Spleen (tissue), 11 donors: ENCODE data around the gene CRHR2. TPM values are rescaled to one million over a fixed set of nuclear protein-coding genes. Genes with fewer than 3 reads are reported as not detected.

Experiments
- DNase-seq: peaks from one replicate; pipeline ENCODE4 v3.0.0-alpha.2; 2020
- H3K27ac ChIP-seq, 8 donors: fragments of 200-600 bp; sonication (generic) in 7 of 8; 1 replicate in 4 of 8; 2 replicates in 4 of 8; pipeline versions ENCODE4 v1.5.0 to v1.8.0; 2016 to 2021; ENCODE audit warnings: inconsistent platforms in 4 of 8, mild to moderate bottlenecking in 4 of 8, moderate library complexity in 1 of 8
- H3K27me3 ChIP-seq, 7 donors: fragments of 200-600 bp; sonication (generic) in 6 of 7; replicated peaks in 1 of 7; 1 replicate in 4 of 7; 2 replicates in 3 of 7; pipeline versions ENCODE4 v1.5.0 to v1.8.0; 2016 to 2021; ENCODE audit warnings: inconsistent platforms in 3 of 7, mild to moderate bottlenecking in 1 of 7
- H3K36me3 ChIP-seq, 6 donors: fragments of 200-600 bp; sonication (generic) in 5 of 6; 1 replicate in 4 of 6; 2 replicates in 2 of 6; pipeline versions ENCODE4 v1.5.0 to v1.8.0; 2016 to 2021; ENCODE audit warnings: inconsistent platforms in 2 of 6
- H3K4me1 ChIP-seq, 6 donors: fragments of 200-600 bp; sonication (generic) in 5 of 6; 1 replicate in 3 of 6; 2 replicates in 3 of 6; pipeline versions ENCODE4 v1.5.0 to v1.8.0; 2016 to 2021; ENCODE audit warnings: inconsistent platforms in 3 of 6
- H3K4me3 ChIP-seq, 8 donors: fragments of 200-600 bp; sonication (generic) in 7 of 8; 1 replicate in 4 of 8; 2 replicates in 4 of 8; pipeline versions ENCODE4 v1.5.0 to v1.8.0; 2016 to 2021; ENCODE audit warnings: inconsistent platforms in 4 of 8, mild to moderate bottlenecking in 4 of 8, moderate library complexity in 2 of 8
- H3K9me3 ChIP-seq, 8 donors: fragments of 200-600 bp; sonication (generic) in 7 of 8; 1 replicate in 4 of 8; 2 replicates in 4 of 8; pipeline versions ENCODE4 v1.5.0 to v1.8.0; 2016 to 2021; ENCODE audit warnings: inconsistent platforms in 4 of 8
- CTCF ChIP-seq, 11 experiments: fragments of 200-600 bp in 7 of 11; fragments of 450-650 bp in 4 of 11; sonication (generic) in 4 of 11; IDR thresholded peaks in 8 of 11; conservative IDR thresholded peaks in 3 of 11; 1 replicate in 7 of 11; 2 replicates in 4 of 11; pipeline versions ENCODE4 v1.4.0 to v1.8.0; 2016 to 2021; ENCODE audit warnings: antibody characterized with exemption in 11 of 11, inconsistent platforms in 4 of 11, mild to moderate bottlenecking in 1 of 11
- POLR2A ChIP-seq, 3 donors: fragments of 450-650 bp; IDR thresholded peaks; one replicate each; pipeline ENCODE4 v1.5.1; 2017; ENCODE audit warnings: antibody characterized with exemption in 3 of 3, mild to moderate bottlenecking in 1 of 3
- POLR2AphosphoS5 ChIP-seq, 3 donors: sonication (generic); formaldehyde crosslinking; IDR thresholded peaks; one replicate each; pipeline ENCODE4 v1.5.1; 2017; ENCODE audit warnings: antibody characterized with exemption in 3 of 3
- WGBS, 5 donors: extraction: QIAGEN DNeasy Blood & Tissue Kit in 3 of 5; methylation state at CpG; one replicate each; pipeline versions ENCODE4 v1.1.5 to v1.1.7; 2013 to 2018; 5-methylcytosine and 5-hydroxymethylcytosine counted together
- intact Hi-C: fragments of 100-400 bp; cut with DNase I; formaldehyde crosslinking; loops from one replicate; pipeline ENCODE4 v1.15.0; 2023; ENCODE audit warnings: low total_unique reads
- polyA plus RNA-seq, 3 donors: library from polyadenylated mRNA; stranded (reverse); fragments of 200-250 nt; gene quantifications; one replicate each; pipeline ENCODE4 v1.2.1, GENCODE V29; 2013
- total RNA-seq, 7 donors: library from RNA; depleted of rRNA in 3 of 7; stranded (reverse); fragments of >200 nt in 3 of 7; fragmentation: NEBNext Ultra II Directional in 4 of 7; extraction: Animal tissue kit (Norgen Biotek cat#: 25700) in 4 of 7; gene quantifications; one replicate each; pipeline versions ENCODE4 v1.1.0 to v1.2.1, GENCODE V29; 2016 to 2021
- donor health status: healthy with polysubstance abuse.
- donor health status: DM: no; HTN: no; CAD: no; lungs with moderate emphysema.
- donor health status: DM: no; HTN: no; CAD: no.
- donor health status: Bipolar disorder and iron deficiency.
- donor health status: healthy.
- donor health status: DM: no; HTN: no; CAD: no.
- donor health status: DM: yes; HTN: yes; CAD: no.

Gene CRHR2
- total and polyA plus RNA-seq, 10 donors = not detected

GRCh38 chr7:30671793-30672465, 10.3 kb downstream of the CRHR2 start:
- H3K27ac ChIP-seq = no peak overlapping the region
- TF ChIP-seq POLR2AphosphoS5 (IDR thresholded peaks at IDR 0.05) (no peak), POLR2A (IDR thresholded peaks at IDR 0.05) (no peak), CTCF (IDR thresholded peaks at IDR 0.05 in 8 of 11, conservative IDR thresholded peaks at IDR 0.05 in 3 of 11) (no peak)
- no peaks in the 10 kb centered on the region for H3K9me3 ChIP-seq
- DNase-seq = no peak
- no peaks in the 10 kb centered on the region for H3K36me3 ChIP-seq
- H3K27me3 ChIP-seq = peaks cover 0 to 41% (median 3%) of the 10 kb centered on the region in 7 donors
- intact Hi-C loops = no loop called here
- H3K4me1 ChIP-seq = no peaks in the 10 kb centered on the region
- no peak overlapping the region for H3K4me3 ChIP-seq
- 1 to 18% (median 10%) methylated on average over 6 of the region's 6 CpGs for WGBS, 5 donors

GRCh38 chr7:30668102-30668501, 14.2 kb downstream of the CRHR2 start:
- TF ChIP-seq POLR2A (IDR thresholded peaks at IDR 0.05) (no peak), POLR2AphosphoS5 (IDR thresholded peaks at IDR 0.05) (no peak), CTCF (IDR thresholded peaks at IDR 0.05 in 8 of 11, conservative IDR thresholded peaks at IDR 0.05 in 3 of 11) (no peak)
- no peak overlapping the region for H3K27ac ChIP-seq
- intact Hi-C loops = no loop called here
- H3K4me1 ChIP-seq = no peaks in the 10 kb centered on the region
- no peak for DNase-seq
- H3K27me3 ChIP-seq = peaks cover 0 to 27% (median 0%) of the 10 kb centered on the region in 7 donors
- H3K4me3 ChIP-seq = no peak overlapping the region
- 66 to 78% (median 76%) methylated on average over 4 of the region's 4 CpGs for WGBS, 5 donors
- no peaks in the 10 kb centered on the region for H3K9me3 ChIP-seq
- H3K36me3 ChIP-seq = no peaks in the 10 kb centered on the region

- Histone ChIP-seq H3K27ac (no peak overlapping the region), H3K4me1 (no peaks in the 10 kb centered on the region), H3K27me3 (peaks cover 0 to 20% (median 0%) of the 10 kb centered on the region in 7 donors), H3K36me3 (no peaks in the 10 kb centered on the region), H3K9me3 (no peaks in the 10 kb centered on the region), H3K4me3 (no peak overlapping the region)
- intact Hi-C loops = no loop called here
- DNase-seq = no peak
- no peak for TF ChIP-seq CTCF (IDR thresholded peaks at IDR 0.05 in 8 of 11, conservative IDR thresholded peaks at IDR 0.05 in 3 of 11)
- TF ChIP-seq POLR2A (IDR thresholded peaks at IDR 0.05) = no peak
- no peak for TF ChIP-seq POLR2AphosphoS5 (IDR thresholded peaks at IDR 0.05)
- 78 to 89% (median 87%) methylated on average over 3 of the region's 3 CpGs for WGBS, 5 donors
These were observed 15.1 kb downstream of the CRHR2 start for GRCh38 chr7:30667172-30667571.

- intact Hi-C loops = no loop called here
- no peak for TF ChIP-seq CTCF (IDR thresholded peaks at IDR 0.05 in 8 of 11, conservative IDR thresholded peaks at IDR 0.05 in 3 of 11)
- TF ChIP-seq POLR2AphosphoS5 (IDR thresholded peaks at IDR 0.05) = no peak
- TF ChIP-seq POLR2A (IDR thresholded peaks at IDR 0.05) = no peak
- Histone ChIP-seq H3K36me3 (no peaks in the 10 kb centered on the region), H3K9me3 (no peaks in the 10 kb centered on the region), H3K4me3 (no peak overlapping the region), H3K4me1 (no peaks in the 10 kb centered on the region), H3K27me3 (peaks cover 0 to 16% (median 0%) of the 10 kb centered on the region in 7 donors), H3K27ac (no peak overlapping the region)
- WGBS, 5 donors = 78 to 83% (median 80%) methylated on average over 10 to 11 of the region's 11 CpGs
- DNase-seq = peak; percentile 53
These were observed 16.8 kb downstream of the CRHR2 start for GRCh38 chr7:30665449-30665848.
